ENCODE data around the gene ASCL2. TPM values are rescaled to one million over a fixed set of nuclear protein-coding genes. Genes with fewer than 3 reads are reported as not detected.

The ASCL2 gene
- total and polyA plus RNA-seq, 10 of the 15 experiments (the other 5 are each of a cell fraction or from before 2014, with no cell fraction given): not detected

- H3K36me3 ChIP-seq (ENCODE audit: control insufficient read depth in 2 of 2, insufficient read depth in 2 of 2, low read length in 1 of 2): no peaks in the 10 kb centered on the region
- no peaks in the 10 kb centered on the region for H3K4me1 ChIP-seq (ENCODE audit: control insufficient read depth, insufficient read depth, low read length)
- no peaks in the 10 kb centered on the region; a peak in 2 of 4 replicates for H3K27me3 ChIP-seq (replicated peaks in 1 of 2; ENCODE audit: control insufficient read depth in 2 of 2, insufficient read depth in 2 of 2, low read length in 1 of 2)
- ChIA-PET CTCF (no interaction called here), RAD21 (ENCODE audit: unreplicated experiment) (no interaction called here), POLR2A (no interaction called here), SMC1A (ENCODE audit: uncharacterized antibody, unreplicated experiment) (no interaction called here)
- H3K9ac ChIP-seq (ENCODE audit: control insufficient read depth, insufficient read depth, low read length): no peak overlapping the region
- intact Hi-C loops (cut with micrococcal nuclease; ENCODE audit: unreplicated experiment) (no loop called here), in situ Hi-C loops (cut with MboI) (no loop called here)
- ATAC-seq: no peak
- BruUV-seq (replicated peaks): no TSS peak
- H2AFZ ChIP-seq (ENCODE audit: control insufficient read depth, low read depth, low read length): no peak overlapping the region
- H4K20me1 ChIP-seq (ENCODE audit: control insufficient read depth, insufficient read depth): no peaks in the 10 kb centered on the region
- WGBS (ENCODE audit: insufficient coverage, insufficient replicate concordance, low lambda C conversion rate, missing lambda C conversion rate): 20% methylated on average over 10 of the region's 10 CpGs
- H3K4me3 ChIP-seq: no peak overlapping the region
- H3K27ac ChIP-seq (ENCODE audit: control insufficient read depth, insufficient read depth): no peak overlapping the region
- H3K9me3 ChIP-seq (replicated peaks; ENCODE audit: control insufficient read depth, insufficient read depth, low read length): no peaks in the 10 kb centered on the region
- no peaks in the 10 kb centered on the region for H3K79me2 ChIP-seq (ENCODE audit: control insufficient read depth, insufficient read depth, low read length)
- FAIRE-seq: no peak
- H3K4me2 ChIP-seq (ENCODE audit: control insufficient read depth, insufficient read depth): no peak overlapping the region
- TF ChIP-seq TCF3 (IDR thresholded peaks at IDR 0.05; ENCODE audit: borderline replicate concordance, insufficient read depth, low read depth, low read length): no peak
- no peak for TF ChIP-seq CTCF (IDR thresholded peaks at IDR 0.05 in 2 of 3, conservative IDR thresholded peaks at IDR 0.05 in 1 of 3; ENCODE audit: control insufficient read depth in 2 of 3, extremely low read depth in 1 of 3, insufficient read depth in 1 of 3, low read depth in 3 of 3, low read length in 3 of 3)
- no peak for TF ChIP-seq ZNF622 (IDR thresholded peaks at IDR 0.05)
- TF ChIP-seq CHD2 (IDR thresholded peaks at IDR 0.05; ENCODE audit: borderline replicate concordance, low read depth, low read length): no peak
- TF ChIP-seq STAT1 (conservative IDR thresholded peaks at IDR 0.05): no peak
- no peak for TF ChIP-seq ATF2 (IDR thresholded peaks at IDR 0.05; ENCODE audit: low read length)
- no peak for TF ChIP-seq POLR2AphosphoS2 (IDR thresholded peaks at IDR 0.05; ENCODE audit: low read depth, low read length)
- TF ChIP-seq RB1 (IDR thresholded peaks at IDR 0.05; ENCODE audit: borderline replicate concordance): no peak
- no peak for TF ChIP-seq SMARCA5 (IDR thresholded peaks at IDR 0.05)
- TF ChIP-seq MEF2B (IDR thresholded peaks at IDR 0.05; ENCODE audit: partially characterized antibody, poor library complexity, severe bottlenecking): no peak
- no peak for TF ChIP-seq CEBPZ (IDR thresholded peaks at IDR 0.05; ENCODE audit: low read depth, low read length)
- TF ChIP-seq SUPT20H (IDR thresholded peaks at IDR 0.05; ENCODE audit: borderline replicate concordance, control insufficient read depth, low read depth, low read length): no peak
- no peak for TF ChIP-seq RBBP5 (conservative IDR thresholded peaks at IDR 0.05)
- TF ChIP-seq SMAD1 (IDR thresholded peaks at IDR 0.05; ENCODE audit: low read depth, partially characterized antibody): no peak
- no peak for DNase-seq (ENCODE audit: low read depth, low spot score)
Observed at GRCh38 chr11:2290351-2290841, 20.0 kb upstream of the ASCL2 start.
